HepG2 (cell line): Measurements from ENCODE around the gene ROBO2. TPM values are rescaled to one million over a fixed set of nuclear protein-coding genes. Genes with fewer than 3 reads are reported as not detected.

Experiments
- ATAC-seq: fragments of 200-7000 bp; cut with Tn5 transposase; 3 replicates; pipeline ENCODE4 v1.9.1; 2020; ENCODE audit warnings: mild to moderate bottlenecking, moderate library complexity
- BruUV-seq: library from RNA; stranded (reverse); fragments of 400-500 nt; replicated peaks from 2 replicates; lab custom pipeline; 2021; lab: Mats Ljungman, UMichigan
- CTCF ChIA-PET: fragments of 300-600 bp; formaldehyde crosslinking; extraction: SDS; loops from one replicate; lab custom pipeline; 2021; ENCODE audit warnings: low total read pairs, inconsistent platforms, low intra/inter-chr PET ratio; lab: Yijun Ruan, JAX
- POLR2A ChIA-PET: fragments of 350-600 bp; sonication (Branson Sonifier 250); formaldehyde crosslinking; loops from one replicate; lab custom pipeline; 2020; ENCODE audit warnings: antibody characterized with exemption, inconsistent platforms; lab: Yijun Ruan, JAX
- DNase-seq: peaks from one replicate; pipeline ENCODE4 v3.0.0-alpha.2; 2015; ENCODE audit warnings: low spot score
- FAIRE-seq: peaks from 3 replicates; lab custom pipeline; 2011; peaks lifted over from hg19 to GRCh38; lab: Jason Lieb, UNC
- H2AFZ ChIP-seq: one replicate; pipeline ENCODE4 v1.6.1; 2011; ENCODE audit warnings: low read length, inconsistent platforms
- H3K27ac ChIP-seq: fragments of 300-600 bp; 3 replicates; pipeline ENCODE4 v1.8.0; 2011; ENCODE audit warnings: mixed run types, mild to moderate bottlenecking, mixed read lengths, low read length, inconsistent platforms; ENCODE audit not compliant: insufficient read depth; ENCODE audit errors: extremely low read length
- H3K27me3 ChIP-seq, 2 experiments: fragments of 200-600 bp in 1 of 2; 2 replicates in 1 of 2; 3 replicates in 1 of 2; pipeline versions ENCODE4 v1.6.0 to v1.8.0; 2011; ENCODE audit warnings: low read length in 2 of 2, mild to moderate bottlenecking in 2 of 2, moderate library complexity in 2 of 2, inconsistent platforms in 1 of 2; ENCODE audit not compliant: insufficient read depth in 2 of 2, control insufficient read depth in 1 of 2
- H3K36me3 ChIP-seq, 2 experiments: fragments of 200-600 bp in 1 of 2; replicated peaks in 1 of 2; 2 replicates in 1 of 2; 3 replicates in 1 of 2; pipeline versions ENCODE4 v1.5.1 to v1.8.0; 2011; ENCODE audit warnings: low read length in 2 of 2, inconsistent platforms in 1 of 2; ENCODE audit not compliant: insufficient read depth in 2 of 2, control insufficient read depth in 1 of 2
- H3K4me1 ChIP-seq: 2 replicates; pipeline ENCODE4 v1.5.1; 2012; ENCODE audit warnings: low read length, inconsistent platforms; ENCODE audit not compliant: insufficient read depth
- H3K4me2 ChIP-seq: 2 replicates; pipeline ENCODE4 v1.6.0; 2011; ENCODE audit warnings: low read depth, low read length, inconsistent platforms
- H3K4me3 ChIP-seq, 3 experiments: fragments of 200-600 bp in 1 of 3; sonication (generic), shearing (Covaris generic) in 1 of 3; replicated peaks in 1 of 3; 2 replicates each; pipeline ENCODE4 v1.5.1; 2011 to 2016; ENCODE audit warnings: low read length in 3 of 3, inconsistent platforms in 2 of 3, low read depth in 2 of 3, mild to moderate bottlenecking in 2 of 3, control low read depth in 1 of 3, mixed read lengths in 1 of 3; ENCODE audit not compliant: insufficient read depth in 1 of 3
- H3K79me2 ChIP-seq: one replicate; pipeline ENCODE4 v1.6.1; 2011; ENCODE audit warnings: low read length, inconsistent platforms; ENCODE audit not compliant: insufficient read depth
- H3K9ac ChIP-seq: 2 replicates; pipeline ENCODE4 v1.6.0; 2011; ENCODE audit warnings: mild to moderate bottlenecking, low read depth, low read length, inconsistent platforms; ENCODE audit not compliant: insufficient read depth
- H3K9me3 ChIP-seq: 2 replicates; pipeline ENCODE4 v1.5.1; 2012; ENCODE audit warnings: mild to moderate bottlenecking, low read length
- H4K20me1 ChIP-seq: 2 replicates; pipeline ENCODE4 v1.6.0; 2011; ENCODE audit warnings: inconsistent platforms, mild to moderate bottlenecking, low read length, moderate library complexity; ENCODE audit not compliant: insufficient read depth
- ATF7-NPFF ChIP-seq: sonication (generic); formaldehyde crosslinking; IDR thresholded peaks from 2 replicates; pipeline ENCODE4 v1.8.1; 2023; ENCODE audit warnings: mild to moderate bottlenecking, low read depth, missing genetic modification reagents, moderate library complexity
- CENPBD1 ChIP-seq: sonication (generic); formaldehyde crosslinking; IDR thresholded peaks from 2 replicates; pipeline ENCODE4 v1.8.0; 2022; ENCODE audit warnings: missing genetic modification reagents, low read depth, mild to moderate bottlenecking, borderline replicate concordance
- GABPB1 ChIP-seq: IDR thresholded peaks from 2 replicates; pipeline ENCODE4 v1.6.1; 2016; ENCODE audit warnings: mild to moderate bottlenecking, missing genetic modification reagents, moderate library complexity, missing compliant biosample characterization
- MZF1 ChIP-seq: sonication (generic); formaldehyde crosslinking; IDR thresholded peaks from 2 replicates; pipeline ENCODE4 v1.8.1; 2023; ENCODE audit warnings: mild to moderate bottlenecking, missing genetic modification reagents, borderline replicate concordance
- POGK ChIP-seq: sonication (generic); formaldehyde crosslinking; conservative IDR thresholded peaks from 2 replicates; pipeline ENCODE4 v1.8.0; 2022; ENCODE audit warnings: mild to moderate bottlenecking, moderate library complexity, missing genetic modification reagents
- in situ Hi-C: cut with HindIII; loops from 2 replicates; pipeline ENCODE4 v1.10.0; 2017; ENCODE audit warnings: low pct_unique_long_range_greater_than_20kb; ENCODE audit not compliant: extremely low pct_ligation_motif_present
- intact Hi-C: fragments of 100-400 bp; cut with micrococcal nuclease; formaldehyde crosslinking; loops from one replicate; pipeline ENCODE4 v1.10.0; 2022; ENCODE audit not compliant: unreplicated experiment
- polyA plus RNA-seq, 8 experiments: library from polyadenylated mRNA; depleted of rRNA in 3 of 8; stranded (reverse) in 7 of 8; unstranded in 1 of 8; fragments of >200 nt; fragmentation: Illumina TruSeq in 4 of 8; extraction: Trizol in 4 of 8; gene quantifications; 2 replicates each; pipeline versions ENCODE4 v1.2.1 to v1.2.3, GENCODE V29; 2011 to 2016; ENCODE audit warnings: low read depth in 4 of 8, missing spikeins in 1 of 8, mixed read lengths in 1 of 8; ENCODE audit not compliant: insufficient read depth in 1 of 8
- total RNA-seq, 5 experiments: library from RNA; depleted of rRNA; stranded (reverse); fragments of >200 nt; fragmentation: Illumina TruSeq; extraction: Trizol; gene quantifications; 2 replicates each; pipeline ENCODE4 v1.2.3, GENCODE V29; 2016; ENCODE audit warnings: low read depth in 1 of 5
- TF ChIP-seq, protein P1 (sequence below): sonication (generic); formaldehyde crosslinking; IDR thresholded peaks from 2 replicates; pipeline ENCODE4 v1.4.0; 2020; ENCODE audit warnings: missing genetic modification reagents
- TF ChIP-seq, protein P2 (sequence below): sonication (generic); formaldehyde crosslinking; IDR thresholded peaks from 2 replicates; pipeline ENCODE4 v1.5.1; 2020; ENCODE audit warnings: missing genetic modification reagents, mild to moderate bottlenecking, borderline replicate concordance

The ROBO2 gene
- total and polyA plus RNA-seq, 2 of the 13 experiments (the other 11 are each of a cell fraction or from before 2014, with no cell fraction given), result not detected

GRCh38 chr3:77197408-77197807 is 157.5 kb downstream of the ROBO2 start (continued):
- TF ChIP-seq MZF1 (CRISPR knock-in tag) (no peak), GABPB1 (no peak)
- TF ChIP-seq, protein P1, sequence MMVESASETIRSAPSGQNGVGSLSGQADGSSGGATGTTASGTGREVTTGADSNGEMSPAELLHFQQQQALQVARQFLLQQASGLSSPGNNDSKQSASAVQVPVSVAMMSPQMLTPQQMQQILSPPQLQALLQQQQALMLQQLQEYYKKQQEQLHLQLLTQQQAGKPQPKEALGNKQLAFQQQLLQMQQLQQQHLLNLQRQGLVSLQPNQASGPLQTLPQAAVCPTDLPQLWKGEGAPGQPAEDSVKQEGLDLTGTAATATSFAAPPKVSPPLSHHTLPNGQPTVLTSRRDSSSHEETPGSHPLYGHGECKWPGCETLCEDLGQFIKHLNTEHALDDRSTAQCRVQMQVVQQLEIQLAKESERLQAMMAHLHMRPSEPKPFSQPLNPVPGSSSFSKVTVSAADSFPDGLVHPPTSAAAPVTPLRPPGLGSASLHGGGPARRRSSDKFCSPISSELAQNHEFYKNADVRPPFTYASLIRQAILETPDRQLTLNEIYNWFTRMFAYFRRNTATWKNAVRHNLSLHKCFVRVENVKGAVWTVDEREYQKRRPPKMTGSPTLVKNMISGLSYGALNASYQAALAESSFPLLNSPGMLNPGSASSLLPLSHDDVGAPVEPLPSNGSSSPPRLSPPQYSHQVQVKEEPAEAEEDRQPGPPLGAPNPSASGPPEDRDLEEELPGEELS, result no peak

DNA sequence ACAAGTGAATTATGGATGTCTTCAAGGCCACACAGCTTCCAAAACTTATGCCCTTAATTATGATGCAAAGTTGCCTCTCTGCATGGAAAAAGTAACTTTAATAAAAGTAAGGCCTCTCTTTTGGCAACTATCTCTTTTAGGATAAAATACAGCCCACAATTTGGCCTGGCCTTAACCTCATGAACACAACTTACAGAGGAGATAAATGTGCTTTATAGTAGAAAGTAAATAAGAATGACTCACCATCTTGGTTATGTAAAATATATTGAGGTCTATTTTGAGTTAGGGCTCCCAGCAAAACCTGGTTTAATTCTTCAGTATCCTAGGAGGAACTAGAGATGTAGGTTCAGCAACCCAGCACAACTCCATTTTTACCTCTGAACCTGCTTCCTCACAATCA is 164.0 kb downstream of the ROBO2 start:
- CTCF ChIA-PET, result no interaction called here
- no peaks in the 10 kb centered on the region for H3K4me1 ChIP-seq
- H3K36me3 ChIP-seq, result no peaks in the 10 kb centered on the region
- no TSS peak for BruUV-seq
- no peak overlapping the region for H3K4me2 ChIP-seq
- no peak overlapping the region for H2AFZ ChIP-seq
- no peaks in the 10 kb centered on the region for H4K20me1 ChIP-seq
- H3K9me3 ChIP-seq, result no peaks in the 10 kb centered on the region
- no peaks in the 10 kb centered on the region for H3K79me2 ChIP-seq
- intact Hi-C loops, result no loop called here
- POLR2A ChIA-PET, result no interaction called here
- in situ Hi-C loops, result no loop called here
- no peaks in the 10 kb centered on the region for H3K27me3 ChIP-seq
- ATAC-seq, result no peak
- DNase-seq, result no peak
- H3K4me3 ChIP-seq, result no peak overlapping the region
- no peak overlapping the region for H3K27ac ChIP-seq
- no peak for TF ChIP-seq POGK
- no peak for TF ChIP-seq CENPBD1
- no peak for TF ChIP-seq ATF7-NPFF
- TF ChIP-seq, protein P2, sequence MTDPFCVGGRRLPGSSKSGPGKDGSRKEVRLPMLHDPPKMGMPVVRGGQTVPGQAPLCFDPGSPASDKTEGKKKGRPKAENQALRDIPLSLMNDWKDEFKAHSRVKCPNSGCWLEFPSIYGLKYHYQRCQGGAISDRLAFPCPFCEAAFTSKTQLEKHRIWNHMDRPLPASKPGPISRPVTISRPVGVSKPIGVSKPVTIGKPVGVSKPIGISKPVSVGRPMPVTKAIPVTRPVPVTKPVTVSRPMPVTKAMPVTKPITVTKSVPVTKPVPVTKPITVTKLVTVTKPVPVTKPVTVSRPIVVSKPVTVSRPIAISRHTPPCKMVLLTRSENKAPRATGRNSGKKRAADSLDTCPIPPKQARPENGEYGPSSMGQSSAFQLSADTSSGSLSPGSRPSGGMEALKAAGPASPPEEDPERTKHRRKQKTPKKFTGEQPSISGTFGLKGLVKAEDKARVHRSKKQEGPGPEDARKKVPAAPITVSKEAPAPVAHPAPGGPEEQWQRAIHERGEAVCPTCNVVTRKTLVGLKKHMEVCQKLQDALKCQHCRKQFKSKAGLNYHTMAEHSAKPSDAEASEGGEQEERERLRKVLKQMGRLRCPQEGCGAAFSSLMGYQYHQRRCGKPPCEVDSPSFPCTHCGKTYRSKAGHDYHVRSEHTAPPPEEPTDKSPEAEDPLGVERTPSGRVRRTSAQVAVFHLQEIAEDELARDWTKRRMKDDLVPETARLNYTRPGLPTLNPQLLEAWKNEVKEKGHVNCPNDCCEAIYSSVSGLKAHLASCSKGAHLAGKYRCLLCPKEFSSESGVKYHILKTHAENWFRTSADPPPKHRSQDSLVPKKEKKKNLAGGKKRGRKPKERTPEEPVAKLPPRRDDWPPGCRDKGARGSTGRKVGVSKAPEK (CRISPR knock-in tag), result no peak
- TF ChIP-seq, all 625 proteins: peak for 0
- FAIRE-seq, result no peak
- no peak overlapping the region for H3K9ac ChIP-seq
